CD14-positive monocyte (primary cell): ENCODE data around the gene MDM4. TPM values are rescaled to one million over a fixed set of nuclear protein-coding genes. Genes with fewer than 3 reads are reported as not detected.
"Not testable (repeated sequence)": the region's sequence is repeated elsewhere in the genome, so short reads cannot be mapped to it uniquely, and the experiment has no call there.

ENCODE experiments used
- DNase-seq, 3 donors: peaks; one replicate each; pipeline ENCODE4 v3.0.0-alpha.2; 2011 to 2022
- H2AFZ ChIP-seq: 2 replicates; pipeline ENCODE4 v1.6.0; 2012; ENCODE audit warnings: mild to moderate bottlenecking, low read depth, low read length, inconsistent platforms; ENCODE audit not compliant: insufficient read depth, poor library complexity, severe bottlenecking
- H3K27ac ChIP-seq, 2 donors: 1 replicate in 1 of 2; 2 replicates in 1 of 2; pipeline ENCODE4 v1.5.1; 2012 to 2013; ENCODE audit warnings: low read length in 2 of 2, control low read depth in 1 of 2, inconsistent platforms in 1 of 2, low read depth in 1 of 2, mild to moderate bottlenecking in 1 of 2
- H3K27me3 ChIP-seq, 2 donors: one replicate each; pipeline versions ENCODE4 v1.6.0 to v1.6.1; 2011 to 2013; ENCODE audit warnings: low read length in 2 of 2; ENCODE audit not compliant: control insufficient read depth in 2 of 2, insufficient read depth in 2 of 2
- H3K36me3 ChIP-seq, 2 donors: replicated peaks in 1 of 2; 1 replicate in 1 of 2; 2 replicates in 1 of 2; pipeline versions ENCODE4 v1.5.1 to v1.6.1; 2012 to 2013; ENCODE audit warnings: low read length in 2 of 2, control low read depth in 1 of 2, inconsistent platforms in 1 of 2, mild to moderate bottlenecking in 1 of 2; ENCODE audit not compliant: insufficient read depth in 2 of 2, control insufficient read depth in 1 of 2
- H3K4me1 ChIP-seq, 2 donors: 1 replicate in 1 of 2; 2 replicates in 1 of 2; pipeline versions ENCODE4 v1.5.1 to v1.6.1; 2012 to 2013; ENCODE audit warnings: low read length in 2 of 2, control low read depth in 1 of 2, inconsistent platforms in 1 of 2, mild to moderate bottlenecking in 1 of 2, moderate library complexity in 1 of 2; ENCODE audit not compliant: insufficient read depth in 2 of 2, control insufficient read depth in 1 of 2
- H3K4me2 ChIP-seq: replicated peaks from 2 replicates; pipeline ENCODE3; 2012; ENCODE audit warnings: low read length, moderate library complexity, mild to moderate bottlenecking; ENCODE audit not compliant: poor library complexity, severe bottlenecking; ENCODE audit errors: extremely low read depth
- H3K4me3 ChIP-seq, 3 experiments: fragments of 200-600 bp in 1 of 3; sonication (generic) in 1 of 3; replicated peaks in 1 of 3; 1 replicate in 2 of 3; 2 replicates in 1 of 3; pipeline ENCODE4 v1.5.1; 2011 to 2013; ENCODE audit warnings: low read length in 3 of 3, mild to moderate bottlenecking in 3 of 3, control low read depth in 2 of 3, low read depth in 2 of 3, inconsistent platforms in 1 of 3, moderate library complexity in 1 of 3
- H3K79me2 ChIP-seq: 2 replicates; pipeline ENCODE4 v1.6.0; 2012; ENCODE audit warnings: mild to moderate bottlenecking, control low read depth, inconsistent platforms, low read length, moderate library complexity; ENCODE audit not compliant: insufficient read depth
- H3K9ac ChIP-seq: 2 replicates; pipeline ENCODE4 v1.6.0; 2017; ENCODE audit warnings: low read length, mild to moderate bottlenecking; ENCODE audit not compliant: insufficient read depth, poor library complexity, severe bottlenecking
- H3K9me3 ChIP-seq, 2 donors: replicated peaks in 1 of 2; 1 replicate in 1 of 2; 2 replicates in 1 of 2; pipeline versions ENCODE4 v1.5.1 to v1.6.1; 2012 to 2013; ENCODE audit warnings: low read length in 2 of 2, control low read depth in 1 of 2; ENCODE audit not compliant: control insufficient read depth in 1 of 2, insufficient read depth in 1 of 2
- H4K20me1 ChIP-seq: 2 replicates; pipeline ENCODE4 v1.6.0; 2012; ENCODE audit warnings: mild to moderate bottlenecking, low read length, control low read depth, moderate library complexity; ENCODE audit not compliant: insufficient read depth
- H3K27ac Mint-ChIP-seq, 7 donors: one replicate each; pipeline ENCODE4 v1.8.0; 2020; ENCODE audit warnings: mild to moderate bottlenecking in 7 of 7, mixed read lengths in 7 of 7, moderate library complexity in 6 of 7, inconsistent platforms in 2 of 7
- H3K27me3 Mint-ChIP-seq, 3 donors: one replicate each; pipeline ENCODE4 v1.8.0; 2021 to 2022; ENCODE audit warnings: low read depth in 3 of 3, mild to moderate bottlenecking in 3 of 3, mixed read lengths in 3 of 3, moderate library complexity in 3 of 3, inconsistent platforms in 1 of 3
- H3K36me3 Mint-ChIP-seq, 2 donors: one replicate each; pipeline ENCODE4 v1.8.0; 2020; ENCODE audit warnings: mixed read lengths in 2 of 2, inconsistent platforms in 1 of 2, mild to moderate bottlenecking in 1 of 2
- H3K4me1 Mint-ChIP-seq: one replicate; pipeline ENCODE4 v1.8.0; 2020; ENCODE audit warnings: mild to moderate bottlenecking, mixed read lengths
- H3K4me3 Mint-ChIP-seq, 2 donors: one replicate each; pipeline ENCODE4 v1.8.0; 2020; ENCODE audit warnings: mild to moderate bottlenecking in 2 of 2, mixed read lengths in 2 of 2, moderate library complexity in 1 of 2
- H3K9me3 Mint-ChIP-seq, 7 donors: one replicate each; pipeline ENCODE4 v1.8.0; 2020 to 2022; ENCODE audit warnings: mixed read lengths in 7 of 7, mild to moderate bottlenecking in 6 of 7, moderate library complexity in 6 of 7, inconsistent platforms in 2 of 7
- WGBS: methylation state at CpG from one replicate; pipeline ENCODE4 v1.1.5; 2013; ENCODE audit warnings: missing lambda C conversion rate; ENCODE audit not compliant: insufficient coverage; 5-methylcytosine and 5-hydroxymethylcytosine counted together
- intact Hi-C, 2 donors: fragments of 100-400 bp; cut with micrococcal nuclease; formaldehyde crosslinking; loops; one replicate each; pipeline versions ENCODE4 v1.15.0 to v1.15.1; 2023
- polyA plus RNA-seq, 3 donors: library from polyadenylated mRNA; depleted of rRNA in 1 of 3; unstranded in 2 of 3; stranded (reverse) in 1 of 3; fragments of 300-500 nt in 2 of 3; fragments of >200 nt in 1 of 3; fragmentation: Illumina TruSeq in 2 of 3; gene quantifications; 1 replicate in 2 of 3; 2 replicates in 1 of 3; pipeline ENCODE4 v1.2.3, GENCODE V29; 2012 to 2021
- TF ChIP-seq, protein P1 (sequence below): fragments of 200-600 bp; IDR thresholded peaks from one replicate; pipeline ENCODE4 v1.8.0; 2022; ENCODE audit warnings: antibody characterized with exemption, mild to moderate bottlenecking

Gene MDM4
- polyA plus RNA-seq, 3 donors: 7.8 to 37.0 (median 10.2) TPM

DNA sequence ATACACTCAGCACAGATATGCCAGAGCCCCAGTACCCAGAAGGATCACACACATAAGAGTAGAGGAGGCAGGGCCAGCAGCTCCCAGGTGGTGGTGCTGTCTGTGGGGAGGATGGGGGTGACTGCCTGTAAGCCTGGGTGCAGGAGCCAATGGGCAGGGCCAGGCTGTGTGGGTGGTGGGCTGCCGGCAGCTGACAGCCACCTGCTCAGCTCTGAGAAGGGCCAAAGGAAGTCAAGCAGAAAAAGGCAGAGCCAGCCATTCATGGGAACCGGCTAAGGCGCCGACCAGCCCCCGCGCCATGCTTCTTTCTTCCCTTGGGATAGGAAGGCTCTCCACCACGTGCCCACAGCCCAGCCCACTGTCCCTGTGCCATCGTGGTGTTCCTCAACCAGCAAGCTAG, 35.7 kb upstream of the MDM4 start:
- intact Hi-C loops: no loop called here
- H3K36me3 ChIP-seq: no peaks in the 10 kb centered on the region
- Mint-ChIP-seq H3K9me3 (peaks cover 0 to 1% (median 0%) of the 10 kb centered on the region in 7 donors), H3K27me3 (peaks cover 0 to 4% (median 2%) of the 10 kb centered on the region in 3 donors), H3K4me3 (no peak overlapping the region), H3K27ac (peak overlapping the region in 1 of 7 donors; percentile 43), H3K4me1 (peaks cover 57% of the 10 kb centered on the region), H3K36me3 (no peaks in the 10 kb centered on the region)
- 81% methylated on average over 8 of the region's 8 CpGs for WGBS
- H3K27me3 ChIP-seq: no peaks in the 10 kb centered on the region
- no peak overlapping the region for H3K9ac ChIP-seq
- peaks cover 18 to 29% of the 10 kb centered on the region in 2 donors for H3K4me1 ChIP-seq
- H2AFZ ChIP-seq: no peak overlapping the region
- H3K27ac ChIP-seq: no peak overlapping the region
- H3K4me2 ChIP-seq: no peak overlapping the region
- TF ChIP-seq, protein P1, sequence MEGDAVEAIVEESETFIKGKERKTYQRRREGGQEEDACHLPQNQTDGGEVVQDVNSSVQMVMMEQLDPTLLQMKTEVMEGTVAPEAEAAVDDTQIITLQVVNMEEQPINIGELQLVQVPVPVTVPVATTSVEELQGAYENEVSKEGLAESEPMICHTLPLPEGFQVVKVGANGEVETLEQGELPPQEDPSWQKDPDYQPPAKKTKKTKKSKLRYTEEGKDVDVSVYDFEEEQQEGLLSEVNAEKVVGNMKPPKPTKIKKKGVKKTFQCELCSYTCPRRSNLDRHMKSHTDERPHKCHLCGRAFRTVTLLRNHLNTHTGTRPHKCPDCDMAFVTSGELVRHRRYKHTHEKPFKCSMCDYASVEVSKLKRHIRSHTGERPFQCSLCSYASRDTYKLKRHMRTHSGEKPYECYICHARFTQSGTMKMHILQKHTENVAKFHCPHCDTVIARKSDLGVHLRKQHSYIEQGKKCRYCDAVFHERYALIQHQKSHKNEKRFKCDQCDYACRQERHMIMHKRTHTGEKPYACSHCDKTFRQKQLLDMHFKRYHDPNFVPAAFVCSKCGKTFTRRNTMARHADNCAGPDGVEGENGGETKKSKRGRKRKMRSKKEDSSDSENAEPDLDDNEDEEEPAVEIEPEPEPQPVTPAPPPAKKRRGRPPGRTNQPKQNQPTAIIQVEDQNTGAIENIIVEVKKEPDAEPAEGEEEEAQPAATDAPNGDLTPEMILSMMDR: no peak
- no peaks in the 10 kb centered on the region for H4K20me1 ChIP-seq
- DNase-seq: no peak
- H3K79me2 ChIP-seq: no peaks in the 10 kb centered on the region
- H3K4me3 ChIP-seq: no peak overlapping the region
- no peaks in the 10 kb centered on the region for H3K9me3 ChIP-seq

- Histone ChIP-seq H3K27ac (no peak overlapping the region), H3K9ac (no peak overlapping the region), H3K27me3 (no peaks in the 10 kb centered on the region), H2AFZ (no peak overlapping the region), H3K79me2 (no peaks in the 10 kb centered on the region), H3K4me3 (no peak overlapping the region), H4K20me1 (no peaks in the 10 kb centered on the region), H3K9me3 (no peaks in the 10 kb centered on the region), H3K4me2 (no peak overlapping the region), H3K36me3 (no peaks in the 10 kb centered on the region), H3K4me1 (peaks cover 5 to 15% of the 10 kb centered on the region in 2 donors)
- Mint-ChIP-seq H3K4me3 (no peak overlapping the region), H3K27ac (no peak overlapping the region), H3K9me3 (no peaks in the 10 kb centered on the region), H3K36me3 (no peaks in the 10 kb centered on the region), H3K27me3 (peaks cover 0 to 4% (median 2%) of the 10 kb centered on the region in 3 donors), H3K4me1 (peaks cover 31% of the 10 kb centered on the region)
- intact Hi-C loops: no loop called here
- 55% methylated on average over 3 of the region's 7 CpGs for WGBS
- TF ChIP-seq, protein P1: no peak
- no peak for DNase-seq
Observed at GRCh38 chr1:204483791-204484190, 32.4 kb upstream of the MDM4 start.

GRCh38 chr1:204486513-204487255, 29.5 kb upstream of the MDM4 start:
- peaks cover 15% of the 10 kb centered on the region for H3K4me1 Mint-ChIP-seq
- H3K4me3 ChIP-seq, H3K36me3 Mint-ChIP-seq, H3K9me3 Mint-ChIP-seq, H3K27ac Mint-ChIP-seq, H2AFZ ChIP-seq, intact Hi-C loops, H3K9ac ChIP-seq, H3K4me1 ChIP-seq, H4K20me1 ChIP-seq, H3K27me3 ChIP-seq, H3K36me3 ChIP-seq, H3K27me3 Mint-ChIP-seq, DNase-seq, H3K4me3 Mint-ChIP-seq, H3K4me2 ChIP-seq, H3K27ac ChIP-seq, H3K79me2 ChIP-seq, H3K9me3 ChIP-seq: not testable (repeated sequence)
- 93% methylated on average over 3 of the region's 9 CpGs for WGBS
